ENCODE data around the gene ANTXR2. TPM values are rescaled to one million over a fixed set of nuclear protein-coding genes. Genes with fewer than 3 reads are reported as not detected.

ANTXR2 gene
- total RNA-seq, 6 donors from 2014 or later = 26.0 to 61.0 (median 37.5) TPM

GRCh38 chr4:80114732-80115265 is 41.8 kb upstream of the ANTXR2 start:
- TF ChIP-seq EP300 (IDR thresholded peaks at IDR 0.05) (no peak), POLR2A (IDR thresholded peaks at IDR 0.05) (no peak), POLR2AphosphoS5 (IDR thresholded peaks at IDR 0.05) (no peak), CTCF (IDR thresholded peaks at IDR 0.05) (no peak)
- no peak for ATAC-seq (ENCODE audit: low FRiP score in 2 of 2)
- H3K36me3 ChIP-seq = no peaks in the 10 kb centered on the region

GRCh38 chr4:80113615-80114014 is 40.6 kb upstream of the ANTXR2 start:
- peaks cover 0 to 2% (median 0%) of the 10 kb centered on the region in 4 donors for H3K9me3 ChIP-seq
- TF ChIP-seq EP300 (IDR thresholded peaks at IDR 0.05) = no peak
- no peak for TF ChIP-seq CTCF (IDR thresholded peaks at IDR 0.05)
- TF ChIP-seq POLR2AphosphoS5 (IDR thresholded peaks at IDR 0.05) = no peak
- DNase-seq = no peak
- no peak overlapping the region for H3K27ac ChIP-seq
- H3K36me3 ChIP-seq = no peaks in the 10 kb centered on the region
- no peak overlapping the region for H3K4me3 ChIP-seq
- no peaks in the 10 kb centered on the region for H3K4me1 ChIP-seq
- 94 to 97% methylated on average over 3 of the region's 3 CpGs for WGBS, 2 donors
- H3K27me3 ChIP-seq = no peaks in the 10 kb centered on the region
- no peak for ATAC-seq (ENCODE audit: low FRiP score in 2 of 2)

More at GRCh38 chr4:80114732-80115265, 41.8 kb upstream of the ANTXR2 start:
- Histone ChIP-seq H3K4me3 (no peak overlapping the region), H3K4me1 (no peaks in the 10 kb centered on the region), H3K9me3 (peaks cover 0 to 2% (median 0%) of the 10 kb centered on the region in 4 donors), H3K27ac (no peak overlapping the region), H3K27me3 (no peaks in the 10 kb centered on the region)
- no peak for DNase-seq

- no peak overlapping the region for H3K27ac ChIP-seq
- H3K4me1 ChIP-seq = no peaks in the 10 kb centered on the region
- TF ChIP-seq POLR2A (IDR thresholded peaks at IDR 0.05) = no peak
- no peak for TF ChIP-seq POLR2AphosphoS5 (IDR thresholded peaks at IDR 0.05)
- no peak for TF ChIP-seq CTCF (IDR thresholded peaks at IDR 0.05)
- no peak for TF ChIP-seq EP300 (IDR thresholded peaks at IDR 0.05)
- DNase-seq = no peak
- H3K27me3 ChIP-seq = no peaks in the 10 kb centered on the region
- WGBS, 2 donors = 88% methylated on average over 3 of the region's 3 CpGs
- peaks cover 0 to 7% (median 2%) of the 10 kb centered on the region in 4 donors for H3K9me3 ChIP-seq
- peak in 1 of 2 donors; percentile 93 for ATAC-seq (ENCODE audit: low FRiP score in 2 of 2)
- H3K4me3 ChIP-seq = no peak overlapping the region
- no peaks in the 10 kb centered on the region for H3K36me3 ChIP-seq
Measured at GRCh38 chr4:80112236-80112635, 39.2 kb upstream of the ANTXR2 start.

- H3K27me3 ChIP-seq = no peaks in the 10 kb centered on the region
- ATAC-seq (ENCODE audit: low FRiP score in 2 of 2) (no peak), DNase-seq (no peak)
- H3K4me1 ChIP-seq = no peaks in the 10 kb centered on the region
- no peaks in the 10 kb centered on the region for H3K36me3 ChIP-seq
- H3K27ac ChIP-seq = no peak overlapping the region
- H3K9me3 ChIP-seq = peaks cover 0 to 8% (median 4%) of the 10 kb centered on the region in 4 donors
- no peak for TF ChIP-seq POLR2AphosphoS5 (IDR thresholded peaks at IDR 0.05)
- TF ChIP-seq EP300 (IDR thresholded peaks at IDR 0.05) = no peak
- no peak for TF ChIP-seq CTCF (IDR thresholded peaks at IDR 0.05)
- no peak for TF ChIP-seq POLR2A (IDR thresholded peaks at IDR 0.05)
- H3K4me3 ChIP-seq = no peak overlapping the region
Measured at GRCh38 chr4:80111276-80111675, 38.2 kb upstream of the ANTXR2 start.

- H3K27me3 ChIP-seq = no peaks in the 10 kb centered on the region
- 96 to 100% methylated on average over 1 of the region's 1 CpG for WGBS, 2 donors
- H3K9me3 ChIP-seq = peaks cover 0 to 8% (median 4%) of the 10 kb centered on the region in 4 donors
- no peak overlapping the region for H3K4me3 ChIP-seq
- no peaks in the 10 kb centered on the region for H3K36me3 ChIP-seq
- no peaks in the 10 kb centered on the region for H3K4me1 ChIP-seq
- DNase-seq (no peak), ATAC-seq (ENCODE audit: low FRiP score in 2 of 2) (no peak)
- no peak for TF ChIP-seq CTCF (IDR thresholded peaks at IDR 0.05)
- TF ChIP-seq POLR2A (IDR thresholded peaks at IDR 0.05) = no peak
- no peak for TF ChIP-seq POLR2AphosphoS5 (IDR thresholded peaks at IDR 0.05)
- no peak for TF ChIP-seq EP300 (IDR thresholded peaks at IDR 0.05)
- H3K27ac ChIP-seq = no peak overlapping the region
Measured at GRCh38 chr4:80107374-80107773, 34.3 kb upstream of the ANTXR2 start.
